Measurements from ENCODE around the gene ATPAF1. TPM values are rescaled to one million over a fixed set of nuclear protein-coding genes. Genes with fewer than 3 reads are reported as not detected.

The ATPAF1 gene
- total RNA-seq, 1 experiment from 2014 or later, result 50.3 TPM

GRCh38 chr1:46692811-46693770, 24.9 kb upstream of the ATPAF1 start:
- CTCF ChIA-PET, result interaction anchor here (0.6 kb wide), 1 partner anchor 472 kb away, joined by 12 read pairs; no protein-coding TSS in a partner anchor
- no peak overlapping the region for H3K4me2 ChIP-seq
- peaks cover 5% of the 10 kb centered on the region; the same call in 1 of the 2 replicates for H4K20me1 ChIP-seq (ENCODE audit: insufficient read depth)
- H2AFZ ChIP-seq, result no peak overlapping the region
- H3K9me2 ChIP-seq (ENCODE audit: insufficient read depth), result no peaks in the 10 kb centered on the region
- 0 out of 2 replicates have a peak, but pooled peaks cover 7% of the 10 kb centered on the region for H3K79me2 ChIP-seq (ENCODE audit: low read depth)
- H3K27ac ChIP-seq, result no peak overlapping the region
- DNase-seq, result no peak
- H3K9me3 ChIP-seq (ENCODE audit: insufficient read depth, low read depth), result no peaks in the 10 kb centered on the region
- H3F3A ChIP-seq (ENCODE audit: insufficient read depth, low read depth), result no peaks in the 10 kb centered on the region
- no peak overlapping the region for H3K4me3 ChIP-seq
- H3K27me3 ChIP-seq (ENCODE audit: insufficient read depth, low read depth), result no peaks in the 10 kb centered on the region
- BruUV-seq (replicated peaks), result no TSS peak
- H3K4me1 ChIP-seq (replicated peaks; ENCODE audit: insufficient read depth), result no peaks in the 10 kb centered on the region
- peaks cover 52% of the 10 kb centered on the region for H3K36me3 ChIP-seq (ENCODE audit: low read depth)
- intact Hi-C loops (cut with micrococcal nuclease; ENCODE audit: unreplicated experiment), result no loop called here
- TF ChIP-seq EZH2 (IDR thresholded peaks at IDR 0.05; ENCODE audit: low read depth), result no peak
- TF ChIP-seq CTCF (conservative IDR thresholded peaks at IDR 0.05), result no peak
- POLR2A ChIA-PET (ENCODE audit: unreplicated experiment), result no interaction called here

- ChIA-PET POLR2A (ENCODE audit: unreplicated experiment) (no interaction called here), CTCF (no interaction called here)
- peak; percentile 36; the same call in 1 of the 2 replicates for TF ChIP-seq CTCF (conservative IDR thresholded peaks at IDR 0.05)
- no peak for TF ChIP-seq EZH2 (IDR thresholded peaks at IDR 0.05; ENCODE audit: low read depth)
- intact Hi-C loops (cut with micrococcal nuclease; ENCODE audit: unreplicated experiment), result no loop called here
- Histone ChIP-seq H3K4me1 (replicated peaks; ENCODE audit: insufficient read depth) (peaks cover 6% of the 10 kb centered on the region; the same call in 1 of the 2 replicates), H3K9me2 (ENCODE audit: insufficient read depth) (no peaks in the 10 kb centered on the region), H4K20me1 (ENCODE audit: insufficient read depth) (peaks cover 9% of the 10 kb centered on the region; the same call in 1 of the 2 replicates), H3K36me3 (ENCODE audit: low read depth) (peaks cover 50% of the 10 kb centered on the region), H3K4me3 (no peak overlapping the region), H3F3A (ENCODE audit: insufficient read depth, low read depth) (peaks cover 8% of the 10 kb centered on the region; the same call in 1 of the 2 replicates), H3K27me3 (ENCODE audit: insufficient read depth, low read depth) (no peaks in the 10 kb centered on the region), H3K27ac (no peak overlapping the region), H3K9me3 (ENCODE audit: insufficient read depth, low read depth) (no peaks in the 10 kb centered on the region), H2AFZ (no peak overlapping the region), H3K4me2 (no peak overlapping the region), H3K79me2 (ENCODE audit: low read depth) (0 out of 2 replicates have a peak, but pooled peaks cover 7% of the 10 kb centered on the region)
- DNase-seq, result no peak
- no TSS peak for BruUV-seq (replicated peaks)
Observed at GRCh38 chr1:46691997-46692790, 24.0 kb upstream of the ATPAF1 start.

GRCh38 chr1:46690931-46691421, 22.8 kb upstream of the ATPAF1 start:
- Histone ChIP-seq H3K4me1 (replicated peaks; ENCODE audit: insufficient read depth) (peaks cover 10% of the 10 kb centered on the region; the same call in 1 of the 2 replicates), H3K27ac (no peak overlapping the region), H3K36me3 (ENCODE audit: low read depth) (peaks cover 55% of the 10 kb centered on the region), H3K9me2 (ENCODE audit: insufficient read depth) (no peaks in the 10 kb centered on the region), H3F3A (ENCODE audit: insufficient read depth, low read depth) (peaks cover 8% of the 10 kb centered on the region; the same call in 1 of the 2 replicates), H3K4me3 (no peak overlapping the region), H3K4me2 (no peak overlapping the region), H3K9me3 (ENCODE audit: insufficient read depth, low read depth) (no peaks in the 10 kb centered on the region), H3K27me3 (ENCODE audit: insufficient read depth, low read depth) (no peaks in the 10 kb centered on the region), H2AFZ (no peak overlapping the region), H3K79me2 (ENCODE audit: low read depth) (0 out of 2 replicates have a peak, but pooled peaks cover 7% of the 10 kb centered on the region), H4K20me1 (ENCODE audit: insufficient read depth) (peaks cover 9% of the 10 kb centered on the region; the same call in 1 of the 2 replicates)
- intact Hi-C loops (cut with micrococcal nuclease; ENCODE audit: unreplicated experiment), result no loop called here
- no peak for DNase-seq
- ChIA-PET POLR2A (ENCODE audit: unreplicated experiment) (interaction anchor here (0.7 kb wide), 1 partner anchor 41 kb away, joined by 4 read pairs; no protein-coding TSS in a partner anchor), CTCF (interaction anchor here (0.7 kb wide), 1 partner anchor 340 kb away, joined by 9 read pairs; no protein-coding TSS in a partner anchor)
- no peak for TF ChIP-seq CTCF (conservative IDR thresholded peaks at IDR 0.05)
- TF ChIP-seq EZH2 (IDR thresholded peaks at IDR 0.05; ENCODE audit: low read depth), result no peak
- no TSS peak for BruUV-seq (replicated peaks)
